ENCODE measurements around the gene RIN3. TPM values are rescaled to one million over a fixed set of nuclear protein-coding genes. Genes with fewer than 3 reads are reported as not detected.
A peak's percentile ranks its signal among the peaks of the same experiment; 100 is the strongest.

Gene RIN3
- total RNA-seq, 4 donors from 2014 or later = 4.7 to 7.9 (median 6.6) TPM

DNA sequence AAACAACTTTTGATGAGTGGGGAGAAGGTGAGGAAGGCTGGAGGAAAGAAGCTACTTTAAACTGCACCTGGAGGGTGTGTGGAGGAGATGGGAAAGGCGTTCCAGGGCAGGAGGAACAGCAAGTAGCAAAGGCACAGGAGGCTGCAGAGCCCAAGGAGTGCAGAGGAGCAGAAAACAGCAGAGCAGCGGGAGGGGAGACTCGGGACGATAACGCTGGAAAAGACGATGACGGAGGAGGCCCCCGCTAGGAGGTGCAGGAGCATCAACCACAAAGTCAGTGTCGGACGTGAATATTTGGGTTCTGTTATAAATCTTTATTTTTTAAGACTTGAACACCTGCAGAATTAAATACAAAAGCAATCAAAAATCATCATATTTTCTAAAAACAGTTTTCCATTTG lies 189.9 kb downstream of the RIN3 start:
- Histone ChIP-seq H3K4me3 (replicated peaks in 1 of 3) (no peak overlapping the region), H3K27ac (no peak overlapping the region), H3K27me3 (no peaks in the 10 kb centered on the region), H3K4me1 (peaks cover 4 to 11% of the 10 kb centered on the region in 2 donors), H3K36me3 (peaks cover 14 to 29% of the 10 kb centered on the region in 2 donors), H3K9me3 (no peaks in the 10 kb centered on the region)
- intact Hi-C loops (cut with DNase I) = no loop called here
- WGBS, 2 donors = 95 to 96% methylated on average over 10 of the region's 10 CpGs
- TF ChIP-seq, protein P1, sequence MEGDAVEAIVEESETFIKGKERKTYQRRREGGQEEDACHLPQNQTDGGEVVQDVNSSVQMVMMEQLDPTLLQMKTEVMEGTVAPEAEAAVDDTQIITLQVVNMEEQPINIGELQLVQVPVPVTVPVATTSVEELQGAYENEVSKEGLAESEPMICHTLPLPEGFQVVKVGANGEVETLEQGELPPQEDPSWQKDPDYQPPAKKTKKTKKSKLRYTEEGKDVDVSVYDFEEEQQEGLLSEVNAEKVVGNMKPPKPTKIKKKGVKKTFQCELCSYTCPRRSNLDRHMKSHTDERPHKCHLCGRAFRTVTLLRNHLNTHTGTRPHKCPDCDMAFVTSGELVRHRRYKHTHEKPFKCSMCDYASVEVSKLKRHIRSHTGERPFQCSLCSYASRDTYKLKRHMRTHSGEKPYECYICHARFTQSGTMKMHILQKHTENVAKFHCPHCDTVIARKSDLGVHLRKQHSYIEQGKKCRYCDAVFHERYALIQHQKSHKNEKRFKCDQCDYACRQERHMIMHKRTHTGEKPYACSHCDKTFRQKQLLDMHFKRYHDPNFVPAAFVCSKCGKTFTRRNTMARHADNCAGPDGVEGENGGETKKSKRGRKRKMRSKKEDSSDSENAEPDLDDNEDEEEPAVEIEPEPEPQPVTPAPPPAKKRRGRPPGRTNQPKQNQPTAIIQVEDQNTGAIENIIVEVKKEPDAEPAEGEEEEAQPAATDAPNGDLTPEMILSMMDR (IDR thresholded peaks at IDR 0.05) = no peak
- no peak for TF ChIP-seq POLR2A (IDR thresholded peaks at IDR 0.05)
- no peak for DNase-seq

DNA sequence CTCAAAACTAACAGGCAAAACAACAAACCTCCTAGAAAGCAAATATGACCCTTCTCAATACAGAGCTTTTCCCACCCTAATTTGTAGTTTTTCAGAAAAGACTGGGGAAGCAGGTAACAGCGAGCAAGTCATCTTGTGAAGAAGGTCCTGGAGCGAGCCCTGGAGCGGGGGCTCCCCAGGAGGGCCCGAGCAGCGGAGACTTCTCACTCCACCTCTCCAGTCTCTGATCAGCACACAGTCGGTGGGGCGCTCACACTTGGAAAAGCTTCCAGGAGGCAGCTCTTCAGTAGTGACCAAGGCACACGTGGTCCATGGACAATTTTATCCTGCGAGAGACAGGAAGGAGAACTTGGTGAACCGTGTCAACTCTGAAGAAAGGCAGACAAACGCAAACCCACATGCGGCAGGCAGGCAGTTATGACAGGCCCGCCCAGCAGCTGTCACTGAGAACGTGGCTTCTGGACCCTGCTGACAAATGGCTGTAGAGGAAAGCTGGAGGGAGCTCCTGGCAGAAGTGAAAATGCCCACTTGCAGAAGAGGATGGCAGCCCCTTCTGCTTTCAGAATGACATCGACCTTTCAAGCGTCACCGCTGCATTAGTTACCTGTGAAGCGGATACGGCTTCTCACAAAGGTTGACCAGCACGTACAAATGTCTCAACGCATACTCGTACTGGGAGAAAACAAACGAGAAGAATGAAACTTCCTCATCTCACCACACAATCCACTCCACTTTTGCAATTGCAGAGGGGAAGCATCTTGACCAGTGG lies 190.6 kb downstream of the RIN3 start:
- Histone ChIP-seq H3K36me3 (peaks cover 14 to 29% of the 10 kb centered on the region in 2 donors), H3K27ac (no peak overlapping the region), H3K27me3 (no peaks in the 10 kb centered on the region), H3K4me3 (replicated peaks in 1 of 3) (no peak overlapping the region), H3K9me3 (no peaks in the 10 kb centered on the region), H3K4me1 (peaks cover 8 to 12% of the 10 kb centered on the region in 2 donors)
- no peak for TF ChIP-seq POLR2A (IDR thresholded peaks at IDR 0.05)
- TF ChIP-seq, protein P1 (IDR thresholded peaks at IDR 0.05) = no peak
- no peak for DNase-seq
- intact Hi-C loops (cut with DNase I) = no loop called here
- WGBS, 2 donors = 74 to 83% methylated on average over 20 to 23 of the region's 23 CpGs

DNA sequence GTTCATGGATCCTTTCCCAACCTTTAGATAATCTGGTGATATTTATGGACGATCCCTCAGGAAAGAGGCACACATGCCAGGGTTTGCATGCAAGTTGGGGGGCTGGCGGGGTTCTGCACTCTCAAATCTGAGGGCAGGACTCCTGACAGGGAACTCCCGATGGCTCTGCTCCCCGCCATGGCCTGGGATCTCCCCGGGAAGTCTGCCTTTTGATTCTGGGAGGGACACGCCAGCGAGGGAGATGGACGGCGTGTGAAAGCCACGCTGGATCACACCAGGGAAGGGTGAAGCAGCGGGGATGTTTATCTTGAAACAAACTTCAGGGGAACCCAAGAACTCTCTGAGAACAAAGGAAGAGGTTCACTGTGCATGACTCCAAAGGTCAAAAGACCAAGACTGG lies 191.2 kb downstream of the RIN3 start:
- TF ChIP-seq, protein P1 (IDR thresholded peaks at IDR 0.05) = no peak
- no peak overlapping the region for H3K4me3 ChIP-seq (replicated peaks in 1 of 3)
- peaks cover 14 to 29% of the 10 kb centered on the region in 2 donors for H3K36me3 ChIP-seq
- intact Hi-C loops (cut with DNase I) = no loop called here
- no peaks in the 10 kb centered on the region for H3K9me3 ChIP-seq
- 86 to 94% methylated on average over 10 to 11 of the region's 11 CpGs for WGBS, 2 donors
- peaks cover 12 to 18% of the 10 kb centered on the region in 2 donors for H3K4me1 ChIP-seq
- DNase-seq = no peak
- no peaks in the 10 kb centered on the region for H3K27me3 ChIP-seq
- no peak overlapping the region for H3K27ac ChIP-seq

DNA sequence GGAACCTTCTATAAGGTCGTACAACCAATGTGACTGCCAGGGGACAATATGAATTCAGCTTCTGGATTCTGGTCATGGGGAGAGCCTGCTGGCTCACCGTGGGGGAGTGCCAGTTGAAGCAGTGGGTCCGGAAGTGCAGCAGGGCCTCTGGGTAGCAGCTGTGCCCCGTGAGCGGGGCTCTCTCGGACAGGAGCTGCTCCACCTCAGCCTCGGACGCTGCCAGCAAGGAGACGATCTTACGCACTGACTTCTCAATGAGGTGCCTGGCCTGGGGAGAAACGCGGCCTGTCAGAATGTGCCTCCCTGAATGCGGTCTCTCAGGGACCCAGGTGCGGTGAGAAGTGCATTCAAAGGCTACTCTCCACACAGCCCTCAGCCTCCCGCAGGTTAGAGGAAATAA lies 192.8 kb downstream of the RIN3 start:
- intact Hi-C loops (cut with DNase I) = no loop called here
- no peaks in the 10 kb centered on the region for H3K9me3 ChIP-seq
- peaks cover 29 to 37% of the 10 kb centered on the region in 2 donors for H3K36me3 ChIP-seq
- H3K4me3 ChIP-seq (replicated peaks in 1 of 3) = no peak overlapping the region
- TF ChIP-seq, protein P1 (IDR thresholded peaks at IDR 0.05) = no peak
- no peak for TF ChIP-seq POLR2A (IDR thresholded peaks at IDR 0.05)
- peaks cover 12 to 19% of the 10 kb centered on the region in 2 donors for H3K4me1 ChIP-seq
- WGBS, 2 donors = 94 to 97% methylated on average over 13 to 15 of the region's 15 CpGs
- H3K27me3 ChIP-seq = no peaks in the 10 kb centered on the region
- no peak for DNase-seq
- no peak overlapping the region for H3K27ac ChIP-seq

DNA sequence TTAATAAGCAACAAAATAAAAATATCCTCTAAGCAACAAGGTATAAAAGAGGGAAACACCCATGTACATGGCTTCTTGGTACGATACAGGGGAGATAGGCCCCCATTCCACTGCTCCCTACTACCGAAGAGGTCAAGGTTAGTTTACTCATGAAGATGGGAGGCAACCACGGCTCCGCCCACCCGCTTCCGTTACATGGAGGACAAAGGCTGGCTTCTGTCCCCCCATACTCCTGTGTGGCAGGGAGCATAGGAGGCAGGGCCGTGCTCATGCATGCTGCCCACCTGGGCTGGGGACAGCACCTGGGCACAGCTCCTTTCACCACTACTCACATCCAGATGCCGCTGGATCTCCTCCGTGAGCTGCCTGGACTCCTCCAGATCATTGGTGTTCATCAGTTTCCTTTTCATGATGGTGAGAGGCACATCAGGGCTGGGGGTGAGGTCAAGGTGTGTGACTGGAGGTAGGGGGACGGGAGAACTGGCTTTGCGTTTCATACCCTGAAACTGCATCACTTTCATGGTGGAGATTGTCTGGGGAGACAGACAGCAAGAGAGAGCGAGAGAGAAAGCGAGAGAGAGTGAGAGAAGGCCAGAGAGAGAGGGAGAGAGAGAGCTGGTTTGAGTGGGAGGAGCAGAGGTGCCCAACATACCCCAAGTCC lies 195.9 kb downstream of the RIN3 start:
- peak overlapping the region; percentile 55 to 93 (median 70) for H3K27ac ChIP-seq
- DNase-seq = no peak

More for the DNA sequence above, 195.9 kb downstream of the RIN3 start:
- Histone ChIP-seq H3K4me3 (replicated peaks in 1 of 3) (no peak overlapping the region), H3K4me1 (peaks cover 10 to 12% of the 10 kb centered on the region in 2 donors), H3K9me3 (no peaks in the 10 kb centered on the region), H3K27me3 (no peaks in the 10 kb centered on the region), H3K36me3 (peaks cover 24 to 32% of the 10 kb centered on the region in 2 donors)
- WGBS, 2 donors = 93 to 95% methylated on average over 13 of the region's 13 CpGs
- intact Hi-C loops (cut with DNase I) = no loop called here
- TF ChIP-seq POLR2A (IDR thresholded peaks at IDR 0.05) = no peak
- TF ChIP-seq, protein P1 (IDR thresholded peaks at IDR 0.05) = no peak
